Adipocyte (in vitro differentiated cells): Measurements from ENCODE around the gene MS4A10.

Experiments used
- DNase-seq: peaks from one replicate; pipeline ENCODE4 v3.0.0-alpha.2; 2015; ENCODE audit warnings: low read depth
- H3K27me3 ChIP-seq: replicated peaks from 2 replicates; pipeline ENCODE4 v1.7.0; 2013; ENCODE audit warnings: mild to moderate bottlenecking, low read length, moderate library complexity; ENCODE audit not compliant: control insufficient read depth, insufficient read depth
- H3K36me3 ChIP-seq: 2 replicates; pipeline ENCODE4 v1.7.0; 2013; ENCODE audit warnings: low read length, mild to moderate bottlenecking, moderate library complexity; ENCODE audit not compliant: control insufficient read depth, insufficient read depth, severe bottlenecking
- H3K4me1 ChIP-seq: 2 replicates; pipeline ENCODE4 v1.7.0; 2013; ENCODE audit warnings: mild to moderate bottlenecking, low read length, moderate library complexity; ENCODE audit not compliant: control insufficient read depth, insufficient read depth
- H3K4me3 ChIP-seq: 2 replicates; pipeline ENCODE4 v1.7.0; 2013; ENCODE audit warnings: mild to moderate bottlenecking, low read length, moderate library complexity
- H3K9ac ChIP-seq: 2 replicates; pipeline ENCODE4 v1.7.0; 2013; ENCODE audit warnings: mild to moderate bottlenecking, low read length, moderate library complexity
- H3K9me3 ChIP-seq: 2 replicates; pipeline ENCODE4 v1.7.0; 2013; ENCODE audit warnings: mild to moderate bottlenecking, low read length, moderate library complexity; ENCODE audit not compliant: control insufficient read depth

Gene MS4A10

GRCh38 chr11:60767388-60767811, 17.7 kb upstream of the MS4A10 start:
- H3K4me1 ChIP-seq = no peaks in the 10 kb centered on the region
- H3K27me3 ChIP-seq = peaks cover 53% of the 10 kb centered on the region
- DNase-seq = no peak
- no peak overlapping the region for H3K4me3 ChIP-seq
- H3K36me3 ChIP-seq = no peaks in the 10 kb centered on the region
- no peaks in the 10 kb centered on the region for H3K9me3 ChIP-seq
- H3K9ac ChIP-seq = no peak overlapping the region

GRCh38 chr11:60768202-60768601, 16.9 kb upstream of the MS4A10 start:
- Histone ChIP-seq H3K9me3 (no peaks in the 10 kb centered on the region), H3K27me3 (peaks cover 51% of the 10 kb centered on the region), H3K9ac (no peak overlapping the region), H3K36me3 (no peaks in the 10 kb centered on the region), H3K4me1 (no peaks in the 10 kb centered on the region), H3K4me3 (no peak overlapping the region)
- no peak for DNase-seq

- Histone ChIP-seq H3K9ac (no peak overlapping the region), H3K36me3 (no peaks in the 10 kb centered on the region), H3K27me3 (peaks cover 48% of the 10 kb centered on the region), H3K4me1 (no peaks in the 10 kb centered on the region), H3K4me3 (no peak overlapping the region), H3K9me3 (no peaks in the 10 kb centered on the region)
- no peak for DNase-seq
Observed at GRCh38 chr11:60769273-60769672, 15.9 kb upstream of the MS4A10 start.

- Histone ChIP-seq H3K27me3 (peaks cover 46% of the 10 kb centered on the region), H3K36me3 (no peaks in the 10 kb centered on the region), H3K4me3 (no peak overlapping the region), H3K9me3 (no peaks in the 10 kb centered on the region), H3K9ac (no peak overlapping the region), H3K4me1 (no peaks in the 10 kb centered on the region)
- DNase-seq = no peak
Observed at GRCh38 chr11:60769811-60770210, 15.3 kb upstream of the MS4A10 start.

GRCh38 chr11:60771146-60771545, 14.0 kb upstream of the MS4A10 start:
- Histone ChIP-seq H3K9ac (no peak overlapping the region), H3K27me3 (peaks cover 46% of the 10 kb centered on the region), H3K4me1 (peaks cover 5% of the 10 kb centered on the region), H3K36me3 (no peaks in the 10 kb centered on the region), H3K4me3 (no peak overlapping the region), H3K9me3 (no peaks in the 10 kb centered on the region)
- DNase-seq = no peak

- Histone ChIP-seq H3K9ac (no peak overlapping the region), H3K9me3 (no peaks in the 10 kb centered on the region), H3K4me3 (no peak overlapping the region), H3K27me3 (peaks cover 38% of the 10 kb centered on the region), H3K36me3 (no peaks in the 10 kb centered on the region), H3K4me1 (peaks cover 8% of the 10 kb centered on the region)
- DNase-seq = no peak
Observed at GRCh38 chr11:60771879-60772525, 13.1 kb upstream of the MS4A10 start.

- Histone ChIP-seq H3K27me3 (peaks cover 36% of the 10 kb centered on the region), H3K4me1 (peaks cover 15% of the 10 kb centered on the region), H3K36me3 (no peaks in the 10 kb centered on the region), H3K9me3 (no peaks in the 10 kb centered on the region), H3K4me3 (no peak overlapping the region), H3K9ac (no peak overlapping the region)
- no peak for DNase-seq
Observed at GRCh38 chr11:60772666-60773065, 12.5 kb upstream of the MS4A10 start.

- H3K9ac ChIP-seq = no peak overlapping the region
- DNase-seq = no peak
- H3K4me1 ChIP-seq = peaks cover 17% of the 10 kb centered on the region
- no peaks in the 10 kb centered on the region for H3K36me3 ChIP-seq
- no peak overlapping the region for H3K4me3 ChIP-seq
- H3K27me3 ChIP-seq = peaks cover 25% of the 10 kb centered on the region
- H3K9me3 ChIP-seq = no peaks in the 10 kb centered on the region
Observed at GRCh38 chr11:60774726-60775125, 10.4 kb upstream of the MS4A10 start.

GRCh38 chr11:60775420-60775961, 9.6 kb upstream of the MS4A10 start:
- H3K9ac ChIP-seq = no peak overlapping the region
- H3K27me3 ChIP-seq = peaks cover 28% of the 10 kb centered on the region
- H3K4me1 ChIP-seq = peaks cover 17% of the 10 kb centered on the region
- H3K9me3 ChIP-seq = peaks cover 4% of the 10 kb centered on the region
- no peaks in the 10 kb centered on the region for H3K36me3 ChIP-seq
- peak; percentile 84 for DNase-seq
- no peak overlapping the region for H3K4me3 ChIP-seq

GRCh38 chr11:60776167-60776566, 9.0 kb upstream of the MS4A10 start:
- Histone ChIP-seq H3K9ac (no peak overlapping the region), H3K36me3 (no peaks in the 10 kb centered on the region), H3K27me3 (peaks cover 26% of the 10 kb centered on the region), H3K4me1 (peaks cover 17% of the 10 kb centered on the region), H3K9me3 (peaks cover 7% of the 10 kb centered on the region), H3K4me3 (no peak overlapping the region)
- DNase-seq = no peak

- no peak overlapping the region for H3K9ac ChIP-seq
- no peak for DNase-seq
- peak overlapping the region; percentile 8 for H3K4me3 ChIP-seq
- peaks cover 17% of the 10 kb centered on the region for H3K4me1 ChIP-seq
- peaks cover 7% of the 10 kb centered on the region for H3K9me3 ChIP-seq
- no peaks in the 10 kb centered on the region for H3K36me3 ChIP-seq
- peaks cover 29% of the 10 kb centered on the region for H3K27me3 ChIP-seq
Observed at GRCh38 chr11:60777106-60777505, 8.0 kb upstream of the MS4A10 start.

GRCh38 chr11:60777572-60777971, 7.6 kb upstream of the MS4A10 start:
- Histone ChIP-seq H3K4me1 (peaks cover 17% of the 10 kb centered on the region), H3K9me3 (peaks cover 7% of the 10 kb centered on the region), H3K36me3 (no peaks in the 10 kb centered on the region), H3K27me3 (peaks cover 29% of the 10 kb centered on the region), H3K4me3 (peak overlapping the region; percentile 8), H3K9ac (no peak overlapping the region)
- peak; percentile 73 for DNase-seq
